ENCODE data around the gene TUBGCP3.

- TF ChIP-seq BRD4 (IDR thresholded peaks at IDR 0.05) (no peak), CBFA2T2 (conservative IDR thresholded peaks at IDR 0.05) (no peak), HMGN3 (IDR thresholded peaks at IDR 0.05; ENCODE audit: borderline replicate concordance, extremely low read depth, insufficient read length, low read depth, low read length) (no peak), NR2C2 (CRISPR knock-in tag; IDR thresholded peaks at IDR 0.05) (no peak), NR2C2 (tag; IDR thresholded peaks at IDR 0.05) (no peak), CEBPB (tag; IDR thresholded peaks at IDR 0.05) (no peak), HDAC2 (IDR thresholded peaks at IDR 0.05) (no peak), ZNF764 (CRISPR knock-in tag; IDR thresholded peaks at IDR 0.05; ENCODE audit: low read depth) (no peak)
- TF ChIP-seq, protein P1, sequence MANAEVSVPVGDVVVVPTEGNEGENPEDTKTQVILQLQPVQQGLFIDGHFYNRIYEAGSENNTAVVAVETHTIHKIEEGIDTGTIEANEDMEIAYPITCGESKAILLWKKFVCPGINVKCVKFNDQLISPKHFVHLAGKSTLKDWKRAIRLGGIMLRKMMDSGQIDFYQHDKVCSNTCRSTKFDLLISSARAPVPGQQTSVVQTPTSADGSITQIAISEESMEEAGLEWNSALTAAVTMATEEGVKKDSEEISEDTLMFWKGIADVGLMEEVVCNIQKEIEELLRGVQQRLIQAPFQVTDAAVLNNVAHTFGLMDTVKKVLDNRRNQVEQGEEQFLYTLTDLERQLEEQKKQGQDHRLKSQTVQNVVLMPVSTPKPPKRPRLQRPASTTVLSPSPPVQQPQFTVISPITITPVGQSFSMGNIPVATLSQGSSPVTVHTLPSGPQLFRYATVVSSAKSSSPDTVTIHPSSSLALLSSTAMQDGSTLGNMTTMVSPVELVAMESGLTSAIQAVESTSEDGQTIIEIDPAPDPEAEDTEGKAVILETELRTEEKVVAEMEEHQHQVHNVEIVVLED (CRISPR knock-in tag; IDR thresholded peaks at IDR 0.05) = no peak
These were observed 139.1 kb downstream of the TUBGCP3 start for GRCh38 chr13:112448621-112449544.
